Measurements from ENCODE around the gene MTX1. TPM values are rescaled to one million over a fixed set of nuclear protein-coding genes. Genes with fewer than 3 reads are reported as not detected.
A peak's percentile ranks its signal among the peaks of the same experiment; 100 is the strongest.

MTX1 gene
- total RNA-seq, 1 donor: 42.7 TPM

- Histone ChIP-seq H3K4me1 (ENCODE audit: insufficient read depth, low read length) (peaks cover 16% of the 10 kb centered on the region), H3K36me3 (ENCODE audit: insufficient read depth, low read length) (peaks cover 26% of the 10 kb centered on the region), H3K27me3 (ENCODE audit: insufficient read depth, low read length) (peaks cover 11% of the 10 kb centered on the region), H3K4me2 (ENCODE audit: insufficient read depth, low read length) (no peak overlapping the region), H3K9me3 (ENCODE audit: low read depth, low read length) (no peaks in the 10 kb centered on the region), H4K20me1 (ENCODE audit: insufficient read depth, low read length) (peaks cover 14% of the 10 kb centered on the region), H2AFZ (ENCODE audit: low read length) (no peak overlapping the region), H3K79me2 (ENCODE audit: insufficient read depth, low read length) (peaks cover 22% of the 10 kb centered on the region), H3K27ac (ENCODE audit: low read depth, low read length) (no peak overlapping the region), H3K4me3 (ENCODE audit: insufficient read depth, low read length) (no peak overlapping the region)
- TF ChIP-seq CTCF (IDR thresholded peaks at IDR 0.05; ENCODE audit: extremely low read depth, low read depth, low read length): no peak
- DNase-seq (ENCODE audit: insufficient read length, low spot score, missing footprints): no peak
Observed at GRCh38 chr1:155168456-155169210, 39.9 kb upstream of the MTX1 start.

GRCh38 chr1:155169541-155169940 lies 39.0 kb upstream of the MTX1 start:
- Histone ChIP-seq H3K9me3 (ENCODE audit: low read depth, low read length) (no peaks in the 10 kb centered on the region), H3K27me3 (ENCODE audit: insufficient read depth, low read length) (peaks cover 11% of the 10 kb centered on the region), H3K79me2 (ENCODE audit: insufficient read depth, low read length) (peaks cover 22% of the 10 kb centered on the region), H3K36me3 (ENCODE audit: insufficient read depth, low read length) (peaks cover 26% of the 10 kb centered on the region), H3K27ac (ENCODE audit: low read depth, low read length) (no peak overlapping the region), H2AFZ (ENCODE audit: low read length) (no peak overlapping the region), H3K4me1 (ENCODE audit: insufficient read depth, low read length) (peaks cover 21% of the 10 kb centered on the region), H4K20me1 (ENCODE audit: insufficient read depth, low read length) (peaks cover 14% of the 10 kb centered on the region), H3K4me2 (ENCODE audit: insufficient read depth, low read length) (no peak overlapping the region), H3K4me3 (ENCODE audit: insufficient read depth, low read length) (no peak overlapping the region)
- no peak for TF ChIP-seq CTCF (IDR thresholded peaks at IDR 0.05; ENCODE audit: extremely low read depth, low read depth, low read length)
- DNase-seq (ENCODE audit: insufficient read length, low spot score, missing footprints): no peak

GRCh38 chr1:155170101-155170785 lies 38.3 kb upstream of the MTX1 start:
- Histone ChIP-seq H3K27me3 (ENCODE audit: insufficient read depth, low read length) (peaks cover 11% of the 10 kb centered on the region), H2AFZ (ENCODE audit: low read length) (no peak overlapping the region), H3K27ac (ENCODE audit: low read depth, low read length) (no peak overlapping the region), H3K36me3 (ENCODE audit: insufficient read depth, low read length) (peaks cover 26% of the 10 kb centered on the region), H3K4me1 (ENCODE audit: insufficient read depth, low read length) (peaks cover 21% of the 10 kb centered on the region), H3K4me3 (ENCODE audit: insufficient read depth, low read length) (no peak overlapping the region), H4K20me1 (ENCODE audit: insufficient read depth, low read length) (peaks cover 14% of the 10 kb centered on the region), H3K4me2 (ENCODE audit: insufficient read depth, low read length) (no peak overlapping the region), H3K79me2 (ENCODE audit: insufficient read depth, low read length) (peaks cover 22% of the 10 kb centered on the region), H3K9me3 (ENCODE audit: low read depth, low read length) (no peaks in the 10 kb centered on the region)
- DNase-seq (ENCODE audit: insufficient read length, low spot score, missing footprints): peak; percentile 82
- TF ChIP-seq CTCF (IDR thresholded peaks at IDR 0.05; ENCODE audit: extremely low read depth, low read depth, low read length): no peak

- no peak overlapping the region for H3K4me3 ChIP-seq (ENCODE audit: insufficient read depth, low read length)
- H3K36me3 ChIP-seq (ENCODE audit: insufficient read depth, low read length): peaks cover 26% of the 10 kb centered on the region
- H3K79me2 ChIP-seq (ENCODE audit: insufficient read depth, low read length): peaks cover 22% of the 10 kb centered on the region
- no peak overlapping the region for H3K27ac ChIP-seq (ENCODE audit: low read depth, low read length)
- DNase-seq (ENCODE audit: insufficient read length, low spot score, missing footprints): no peak
- H3K4me2 ChIP-seq (ENCODE audit: insufficient read depth, low read length): no peak overlapping the region
- no peak overlapping the region for H2AFZ ChIP-seq (ENCODE audit: low read length)
- H3K4me1 ChIP-seq (ENCODE audit: insufficient read depth, low read length): peaks cover 21% of the 10 kb centered on the region
- no peak for TF ChIP-seq CTCF (IDR thresholded peaks at IDR 0.05; ENCODE audit: extremely low read depth, low read depth, low read length)
- peaks cover 14% of the 10 kb centered on the region for H4K20me1 ChIP-seq (ENCODE audit: insufficient read depth, low read length)
- no peaks in the 10 kb centered on the region for H3K9me3 ChIP-seq (ENCODE audit: low read depth, low read length)
- peaks cover 9% of the 10 kb centered on the region for H3K27me3 ChIP-seq (ENCODE audit: insufficient read depth, low read length)
Observed at GRCh38 chr1:155170806-155171205, 37.7 kb upstream of the MTX1 start.

All from osteoblast (primary cell).